Occipital lobe (tissue), 2 donors: ENCODE data around the gene THY1. TPM values are rescaled to one million over a fixed set of nuclear protein-coding genes. Genes with fewer than 3 reads are reported as not detected.
"Not testable (repeated sequence)": the region's sequence is repeated elsewhere in the genome, so short reads cannot be mapped to it uniquely, and the experiment has no call there.

Experiments used
- DNase-seq: peaks from one replicate; lab custom pipeline; 2025; lab: John Stamatoyannopoulos, UW
- total RNA-seq: library from RNA; depleted of rRNA; stranded (reverse); fragments of >200 nt; gene quantifications from one replicate; pipeline ENCODE4 v1.2.3, GENCODE V29; 2014

THY1 gene
- total RNA-seq, 1 donor from 2014 or later: 25.4 TPM

- not testable (repeated sequence) for DNase-seq
Measured at GRCh38 chr11:119382513-119382912, 40.5 kb downstream of the THY1 start.

- no peak for DNase-seq
Measured at GRCh38 chr11:119382101-119382500, 40.9 kb downstream of the THY1 start.

- DNase-seq: peak; percentile 98
Measured at GRCh38 chr11:119381181-119381988, 41.6 kb downstream of the THY1 start, which contains the start of gene USP2. Gene USP2 (minus strand): TSS chr11:119381690. CDS start chr11:119373480, 8,210 bp downstream.

GRCh38 chr11:119380827-119381180, 42.2 kb downstream of the THY1 start:
- no peak for DNase-seq

- DNase-seq: no peak
Measured at GRCh38 chr11:119380160-119380826, 42.7 kb downstream of the THY1 start.

- no peak for DNase-seq
Measured at GRCh38 chr11:119378851-119379465, 44.0 kb downstream of the THY1 start.

GRCh38 chr11:119377961-119378667, 44.9 kb downstream of the THY1 start:
- no peak for DNase-seq

GRCh38 chr11:119377112-119377901, 45.7 kb downstream of the THY1 start:
- DNase-seq: no peak

- DNase-seq: peak; percentile 81
Measured at GRCh38 chr11:119376197-119376847, 46.6 kb downstream of the THY1 start.

- peak; percentile 72 for DNase-seq
Measured at GRCh38 chr11:119375337-119376196, 47.4 kb downstream of the THY1 start.

GRCh38 chr11:119374632-119375336, 48.2 kb downstream of the THY1 start:
- peak; percentile 50 for DNase-seq

GRCh38 chr11:119373921-119374631, 48.9 kb downstream of the THY1 start:
- DNase-seq: peak; percentile 71

- no peak for DNase-seq
Measured at GRCh38 chr11:119373059-119373920, 49.7 kb downstream of the THY1 start.

GRCh38 chr11:119372260-119373058, 50.5 kb downstream of the THY1 start:
- no peak for DNase-seq

GRCh38 chr11:119371778-119372182, 51.2 kb downstream of the THY1 start:
- DNase-seq: peak; percentile 34

GRCh38 chr11:119371067-119371601, 51.8 kb downstream of the THY1 start:
- DNase-seq: no peak
